ENCODE measurements around the gene OR8J1.
"Not testable (repeated sequence)": the region's sequence is repeated elsewhere in the genome, so short reads cannot be mapped to it uniquely, and the experiment has no call there.

OR8J1 gene

GRCh38 chr11:56353991-56354390 lies at the start of gene OR8J1:
Gene OR8J1 (plus strand): TSS chr11:56354291. CDS start chr11:56360247, 5,956 bp downstream.
- DNase-seq (ENCODE audit: low read depth) = no peak

GRCh38 chr11:56307836-56308235 lies 46.3 kb upstream of the OR8J1 start:
- DNase-seq (ENCODE audit: low read depth) = no peak

- no peak for DNase-seq (ENCODE audit: low read depth)
Measured at GRCh38 chr11:56314844-56315243, 39.2 kb upstream of the OR8J1 start, which contains the start of gene OR8K3. Gene OR8K3 (plus strand): TSS chr11:56315144. CDS start chr11:56318307, 3,163 bp downstream.

- DNase-seq (ENCODE audit: low read depth) = no peak
Measured at GRCh38 chr11:56331861-56332491, 22.1 kb upstream of the OR8J1 start.

GRCh38 chr11:56333156-56333555 lies 20.9 kb upstream of the OR8J1 start:
- no peak for DNase-seq (ENCODE audit: low read depth)

- DNase-seq (ENCODE audit: low read depth) = no peak
Measured at GRCh38 chr11:56340289-56340688, 13.8 kb upstream of the OR8J1 start.

- no peak for DNase-seq (ENCODE audit: low read depth)
Measured at GRCh38 chr11:56345739-56346138, 8.4 kb upstream of the OR8J1 start, which contains the start of gene OR8K1. Gene OR8K1 (plus strand): TSS chr11:56346039. CDS start chr11:56346039, 0 bp downstream.

GRCh38 chr11:56375324-56375723 lies 21.2 kb downstream of the OR8J1 start, which contains the start of gene OR8U1:
Gene OR8U1 (plus strand): TSS chr11:56375624. CDS start chr11:56375624, 0 bp downstream.
- no peak for DNase-seq (ENCODE audit: low read depth)

GRCh38 chr11:56380120-56380519 lies 26.0 kb downstream of the OR8J1 start:
- no peak for DNase-seq (ENCODE audit: low read depth)

- no peak for DNase-seq (ENCODE audit: low read depth)
Measured at GRCh38 chr11:56394381-56394780, 40.3 kb downstream of the OR8J1 start.

GRCh38 chr11:56396047-56396446 lies 42.0 kb downstream of the OR8J1 start:
- no peak for DNase-seq (ENCODE audit: low read depth)

- not testable (repeated sequence) for DNase-seq (ENCODE audit: low read depth)
Measured at GRCh38 chr11:56401858-56402461, 47.9 kb downstream of the OR8J1 start.

GRCh38 chr11:56404393-56404792 lies 50.3 kb downstream of the OR8J1 start:
- no peak for DNase-seq (ENCODE audit: low read depth)

- DNase-seq (ENCODE audit: low read depth) = no peak
Measured at GRCh38 chr11:56410801-56411200, 56.7 kb downstream of the OR8J1 start.
